ENCODE results near the gene SLC12A4.
"Not testable (repeated sequence)": the region's sequence is repeated elsewhere in the genome, so short reads cannot be mapped to it uniquely, and the experiment has no call there.

Gene SLC12A4

GRCh38 chr16:67942200-67942509 is 26.3 kb downstream of the SLC12A4 start:
- Histone ChIP-seq H3K4me3 (ENCODE audit: low read depth, low read length) (no peak overlapping the region), H3K4me1 (peaks cover 1% of the 10 kb centered on the region), H3K9me3 (ENCODE audit: control insufficient read depth, low read length) (no peaks in the 10 kb centered on the region), H3K79me2 (no peaks in the 10 kb centered on the region), H2AFZ (no peak overlapping the region), H3K9ac (no peak overlapping the region), H3K27ac (no peak overlapping the region), H3K27me3 (ENCODE audit: control insufficient read depth, insufficient read depth, low read length) (no peaks in the 10 kb centered on the region), H3K4me2 (ENCODE audit: low read length) (no peak overlapping the region), H3K36me3 (ENCODE audit: control insufficient read depth, insufficient read depth, low read length) (no peaks in the 10 kb centered on the region)
- peak; percentile 69 for TF ChIP-seq CTCF (IDR thresholded peaks at IDR 0.05)

- Histone ChIP-seq H3K9me3 (ENCODE audit: control insufficient read depth, low read length) (no peaks in the 10 kb centered on the region), H2AFZ (no peak overlapping the region), H3K27me3 (ENCODE audit: control insufficient read depth, insufficient read depth, low read length) (no peaks in the 10 kb centered on the region), H3K4me1 (peaks cover 6% of the 10 kb centered on the region), H3K4me2 (ENCODE audit: low read length) (no peak overlapping the region), H3K36me3 (ENCODE audit: control insufficient read depth, insufficient read depth, low read length) (no peaks in the 10 kb centered on the region), H3K4me3 (ENCODE audit: low read depth, low read length) (no peak overlapping the region), H3K79me2 (no peaks in the 10 kb centered on the region), H3K9ac (no peak overlapping the region), H3K27ac (no peak overlapping the region)
- TF ChIP-seq CTCF (IDR thresholded peaks at IDR 0.05) = no peak
These were observed 26.8 kb downstream of the SLC12A4 start for GRCh38 chr16:67941469-67942199.

- H3K27ac ChIP-seq = no peak overlapping the region
- no peaks in the 10 kb centered on the region for H3K79me2 ChIP-seq
- no peak overlapping the region for H3K4me2 ChIP-seq (ENCODE audit: low read length)
- H3K9me3 ChIP-seq (ENCODE audit: control insufficient read depth, low read length) = no peaks in the 10 kb centered on the region
- H3K9ac ChIP-seq = no peak overlapping the region
- peaks cover 6% of the 10 kb centered on the region for H3K4me1 ChIP-seq
- TF ChIP-seq CTCF (IDR thresholded peaks at IDR 0.05) = no peak
- no peaks in the 10 kb centered on the region for H3K27me3 ChIP-seq (ENCODE audit: control insufficient read depth, insufficient read depth, low read length)
- no peak overlapping the region for H2AFZ ChIP-seq
- no peaks in the 10 kb centered on the region for H3K36me3 ChIP-seq (ENCODE audit: control insufficient read depth, insufficient read depth, low read length)
- no peak overlapping the region for H3K4me3 ChIP-seq (ENCODE audit: low read depth, low read length)
These were observed 27.9 kb downstream of the SLC12A4 start for GRCh38 chr16:67940446-67941089.

DNA sequence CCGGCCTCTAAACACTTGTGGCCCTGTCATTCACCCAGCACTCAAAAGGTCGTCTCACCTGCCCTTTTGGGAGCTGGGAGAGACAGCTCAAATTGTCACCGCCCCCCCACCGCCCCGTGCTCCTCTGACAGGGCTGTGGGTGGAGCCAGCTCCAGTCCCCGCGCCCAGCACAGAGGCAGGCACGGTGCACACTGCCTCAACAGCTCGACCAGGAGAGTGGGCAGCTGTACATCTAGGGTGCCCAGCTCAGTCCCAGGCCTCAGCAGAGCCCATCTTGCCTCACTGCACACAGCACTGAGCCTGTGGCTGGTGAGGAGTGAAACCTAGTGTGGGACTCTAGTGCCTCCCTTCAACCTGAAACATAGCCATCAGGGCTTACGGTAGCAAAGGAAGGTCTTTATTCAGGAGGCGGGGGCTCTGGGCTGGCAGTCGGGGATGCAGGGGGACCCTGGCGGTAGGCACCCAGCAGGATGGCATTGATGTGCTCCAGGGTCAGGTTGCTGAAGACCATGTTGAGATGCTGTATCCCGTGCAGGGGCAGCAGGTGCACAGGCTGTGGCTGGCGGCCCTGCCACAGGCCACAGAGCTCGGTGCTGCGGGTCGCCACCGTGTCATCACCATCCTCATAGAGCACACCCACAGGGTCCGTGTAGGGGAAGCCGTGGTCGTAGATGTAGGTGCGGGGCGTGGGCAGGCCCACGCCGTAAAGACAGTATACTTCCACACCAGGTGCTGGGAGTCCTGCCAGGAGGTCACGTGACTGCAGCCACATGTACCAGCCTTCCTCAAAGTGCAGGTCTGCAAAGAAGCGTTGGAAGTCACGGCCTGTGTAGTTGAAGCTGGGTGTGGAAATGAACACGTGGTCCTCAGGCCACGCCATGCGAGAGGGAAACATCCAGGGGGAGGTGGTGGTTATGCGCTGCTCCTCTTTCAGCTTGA is 28.7 kb downstream of the SLC12A4 start:
- Histone ChIP-seq H3K9me3 (ENCODE audit: control insufficient read depth, low read length) (no peaks in the 10 kb centered on the region), H3K27me3 (ENCODE audit: control insufficient read depth, insufficient read depth, low read length) (no peaks in the 10 kb centered on the region), H3K4me1 (peaks cover 12% of the 10 kb centered on the region), H3K9ac (no peak overlapping the region), H2AFZ (no peak overlapping the region), H3K4me2 (ENCODE audit: low read length) (no peak overlapping the region), H3K4me3 (ENCODE audit: low read depth, low read length) (no peak overlapping the region), H3K79me2 (no peaks in the 10 kb centered on the region), H3K27ac (no peak overlapping the region), H3K36me3 (ENCODE audit: control insufficient read depth, insufficient read depth, low read length) (no peaks in the 10 kb centered on the region)
- no peak for TF ChIP-seq CTCF (IDR thresholded peaks at IDR 0.05)

DNA sequence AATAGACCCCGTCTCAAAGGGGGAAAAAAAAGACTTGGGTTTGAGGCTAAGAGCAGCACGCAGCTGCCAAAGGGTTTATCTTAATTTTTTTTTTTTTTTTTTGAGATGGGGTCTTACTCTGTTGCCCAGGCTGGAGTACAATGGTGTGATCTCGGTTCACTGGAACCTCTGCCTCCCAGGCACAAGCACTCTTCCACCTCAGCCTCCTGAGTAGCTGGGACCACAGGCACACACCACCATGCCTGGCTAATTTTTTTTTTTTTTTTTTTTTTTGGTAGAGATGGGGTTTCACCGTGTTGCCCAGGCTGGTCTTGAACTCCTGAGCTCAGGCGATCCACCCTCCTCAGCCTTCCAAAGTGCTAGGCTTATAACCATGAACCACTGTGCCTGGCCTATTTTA is 30.7 kb downstream of the SLC12A4 start:
- H2AFZ ChIP-seq; H3K27ac ChIP-seq; H3K4me3 ChIP-seq (ENCODE audit: low read depth, low read length); H3K36me3 ChIP-seq (ENCODE audit: control insufficient read depth, insufficient read depth, low read length); H3K79me2 ChIP-seq; H3K4me2 ChIP-seq (ENCODE audit: low read length); H3K9ac ChIP-seq; H3K27me3 ChIP-seq (ENCODE audit: control insufficient read depth, insufficient read depth, low read length); H3K9me3 ChIP-seq (ENCODE audit: control insufficient read depth, low read length): not testable (repeated sequence)
- H3K4me1 ChIP-seq = peaks cover 12% of the 10 kb centered on the region
